ENCODE data around the gene HEXD.
"Not testable (repeated sequence)": the region's sequence is repeated elsewhere in the genome, so short reads cannot be mapped to it uniquely, and the experiment has no call there.

The HEXD gene

DNA sequence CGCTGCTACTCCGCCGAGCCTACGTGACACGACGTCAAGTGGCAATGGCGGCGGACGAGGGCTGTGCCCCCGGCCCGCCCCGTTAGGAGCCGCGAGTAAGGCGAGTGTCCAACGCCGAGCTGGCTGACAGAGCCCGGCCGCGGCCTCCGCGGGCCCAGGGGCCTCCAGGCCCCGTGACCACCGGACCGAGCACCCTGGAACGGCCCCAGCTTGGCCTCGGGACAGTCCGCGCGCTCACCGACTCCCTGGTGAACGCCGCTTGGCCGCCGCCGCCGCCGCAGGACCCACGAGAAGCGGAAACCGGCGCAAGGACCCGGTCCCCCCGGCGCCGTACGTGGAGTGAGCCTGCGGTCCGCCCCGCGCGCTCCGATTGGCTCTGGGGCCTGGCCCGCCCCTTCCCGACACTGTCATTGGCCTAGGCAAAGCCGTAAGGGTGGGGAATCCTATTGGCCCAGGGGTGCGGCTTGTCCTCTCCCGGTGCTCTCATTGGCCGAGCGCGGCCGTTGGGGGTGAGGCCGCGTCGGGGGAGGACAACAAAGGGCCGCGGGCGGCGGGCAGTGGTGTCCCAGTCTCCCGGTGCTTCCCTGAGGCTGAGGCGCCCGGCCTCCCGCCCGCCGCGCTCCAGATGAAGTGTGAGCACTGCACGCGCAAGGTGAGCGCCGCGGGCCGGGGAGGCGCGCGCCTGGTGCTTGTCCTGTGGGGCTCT lies 40.2 kb downstream of the HEXD start, which contains the start of gene NARF:
TSS of gene NARF (plus strand) at position 563 of the 706 bp plus-strand sequence. CDS start at position 626, 63 bp downstream.
- Mint-ChIP-seq H3K27me3 (no peaks in the 10 kb centered on the region), H3K36me3 (ENCODE audit: low read depth) (peaks cover 6% of the 10 kb centered on the region), H3K9me3 (no peaks in the 10 kb centered on the region), H3K27ac (peak within 1 kb of the TSS; percentile 91), H3K4me3 (peak within 1 kb of the TSS; percentile 79), H3K4me1 (peaks cover 23% of the 10 kb centered on the region)
- DNase-seq (peak; percentile 95), ATAC-seq (peak; percentile 99)

DNA sequence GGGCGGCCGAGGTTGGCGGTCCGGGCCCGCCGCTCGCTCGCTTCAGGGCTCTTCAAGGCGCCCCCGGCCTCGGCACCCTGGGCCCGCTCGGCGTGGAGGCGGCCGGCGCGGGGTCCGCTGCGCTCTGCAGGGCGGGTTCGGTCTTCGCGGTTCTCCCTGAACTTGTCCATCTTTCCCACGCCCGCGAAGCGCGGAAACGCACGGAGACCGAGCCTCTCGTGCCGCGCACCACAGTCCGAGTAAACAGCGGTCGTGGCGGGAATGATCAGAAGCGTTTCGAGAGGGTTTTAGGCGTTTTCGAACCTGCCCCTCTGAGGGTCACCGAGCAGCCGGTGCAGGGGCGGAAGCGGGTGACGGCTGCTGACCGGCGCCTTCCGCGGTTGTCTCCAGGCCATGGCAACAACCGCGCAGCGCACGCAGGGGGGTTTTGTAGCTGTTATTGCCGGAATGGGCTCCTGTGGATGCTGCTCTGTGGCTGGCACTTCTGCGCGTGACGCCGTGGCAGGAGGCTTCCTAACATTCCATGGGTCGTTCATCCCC lies 40.8 kb downstream of the HEXD start:
- DNase-seq: peak; percentile 27
- peak overlapping the region; percentile 79 for H3K4me3 Mint-ChIP-seq
- no peaks in the 10 kb centered on the region for H3K27me3 Mint-ChIP-seq
- H3K36me3 Mint-ChIP-seq (ENCODE audit: low read depth): peaks cover 6% of the 10 kb centered on the region
- peaks cover 23% of the 10 kb centered on the region for H3K4me1 Mint-ChIP-seq
- no peaks in the 10 kb centered on the region for H3K9me3 Mint-ChIP-seq
- ATAC-seq: no peak
- H3K27ac Mint-ChIP-seq: peak overlapping the region; percentile 73

GRCh38 chr17:82459936-82460335 lies 41.8 kb downstream of the HEXD start:
- not testable (repeated sequence) for H3K27ac Mint-ChIP-seq; H3K27me3 Mint-ChIP-seq; H3K9me3 Mint-ChIP-seq; H3K36me3 Mint-ChIP-seq (ENCODE audit: low read depth); H3K4me3 Mint-ChIP-seq; ATAC-seq; DNase-seq
- peaks cover 23% of the 10 kb centered on the region for H3K4me1 Mint-ChIP-seq

DNA sequence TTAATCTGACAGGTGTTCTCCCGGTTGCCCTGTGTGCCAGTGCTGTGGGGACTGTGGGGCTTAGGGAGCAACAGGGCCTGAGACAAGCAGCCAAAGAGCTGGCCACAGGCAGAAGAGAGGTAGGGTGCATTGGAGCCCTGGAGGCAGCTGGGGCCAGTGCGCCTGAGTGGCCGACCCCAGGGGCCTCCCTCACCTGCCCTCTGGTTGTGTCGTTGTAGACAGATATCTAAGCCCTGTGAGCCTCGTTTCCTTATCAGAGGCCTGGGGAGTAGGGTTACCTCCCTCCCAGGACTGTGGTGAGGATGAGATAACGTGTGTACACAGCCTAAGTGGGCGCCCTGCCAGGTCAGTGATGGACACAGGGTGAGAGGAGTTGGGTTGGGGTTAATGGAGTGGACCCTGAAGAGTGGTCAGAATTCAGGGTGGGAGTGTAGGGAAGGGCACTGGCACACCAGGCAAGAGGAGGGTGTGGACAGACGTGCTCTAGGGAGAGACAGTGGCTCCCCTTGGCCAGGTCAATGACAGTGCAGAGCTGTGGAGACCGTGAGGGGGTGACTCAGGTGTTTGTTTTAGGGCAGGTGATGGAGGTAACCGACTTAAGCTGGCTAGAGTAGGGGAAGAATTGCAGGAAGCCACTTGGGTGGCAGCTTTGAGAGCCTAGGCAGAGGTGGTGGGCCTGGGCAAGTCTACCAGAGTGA lies 43.8 kb downstream of the HEXD start:
- H3K4me3 Mint-ChIP-seq: no peak overlapping the region
- H3K27ac Mint-ChIP-seq: no peak overlapping the region
- ATAC-seq (no peak), DNase-seq (no peak)
- H3K4me1 Mint-ChIP-seq: peaks cover 19% of the 10 kb centered on the region
- no peaks in the 10 kb centered on the region for H3K27me3 Mint-ChIP-seq
- no peaks in the 10 kb centered on the region for H3K9me3 Mint-ChIP-seq
- peaks cover 9% of the 10 kb centered on the region for H3K36me3 Mint-ChIP-seq (ENCODE audit: low read depth)

DNA sequence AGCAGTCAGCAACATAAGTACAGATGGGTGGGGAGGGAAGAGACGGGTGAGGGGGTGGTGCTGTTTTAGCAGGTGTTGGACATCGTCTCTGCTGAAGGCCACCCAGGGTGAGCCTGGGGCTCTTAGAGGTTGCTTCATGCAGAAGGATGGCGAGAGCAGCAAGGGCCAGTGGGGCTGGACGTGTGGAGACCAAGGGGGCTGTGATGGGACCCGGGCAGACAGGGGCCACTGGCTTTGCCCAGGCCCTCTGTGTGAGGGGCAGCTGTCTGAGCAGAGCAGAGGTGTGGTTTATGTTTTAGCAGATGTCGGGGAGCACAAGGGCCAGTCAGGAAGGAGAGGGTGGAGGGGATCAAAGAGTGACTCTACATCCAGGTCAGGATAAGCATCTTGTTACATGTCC lies 45.2 kb downstream of the HEXD start:
- Mint-ChIP-seq H3K27ac (no peak overlapping the region), H3K4me1 (peaks cover 8% of the 10 kb centered on the region), H3K9me3 (no peaks in the 10 kb centered on the region), H3K4me3 (no peak overlapping the region), H3K27me3 (no peaks in the 10 kb centered on the region), H3K36me3 (ENCODE audit: low read depth) (peaks cover 9% of the 10 kb centered on the region)
- ATAC-seq: no peak
- DNase-seq: no peak

GRCh38 chr17:82463925-82464566 lies 45.9 kb downstream of the HEXD start:
- H3K27ac Mint-ChIP-seq: no peak overlapping the region

GRCh38 chr17:82464567-82464929 lies 46.4 kb downstream of the HEXD start:
- peaks cover 17% of the 10 kb centered on the region for H3K36me3 Mint-ChIP-seq (ENCODE audit: low read depth)
- H3K4me1 Mint-ChIP-seq: peaks cover 2% of the 10 kb centered on the region
- H3K27me3 Mint-ChIP-seq: no peaks in the 10 kb centered on the region
- no peaks in the 10 kb centered on the region for H3K9me3 Mint-ChIP-seq
- H3K4me3 Mint-ChIP-seq: no peak overlapping the region
- no peak for DNase-seq
- no peak overlapping the region for H3K27ac Mint-ChIP-seq
- no peak for ATAC-seq

More at GRCh38 chr17:82463925-82464566, 45.9 kb downstream of the HEXD start:
- H3K4me1 Mint-ChIP-seq: peaks cover 7% of the 10 kb centered on the region
- no peaks in the 10 kb centered on the region for H3K9me3 Mint-ChIP-seq
- ATAC-seq (no peak), DNase-seq (no peak)
- H3K4me3 Mint-ChIP-seq: no peak overlapping the region
- H3K36me3 Mint-ChIP-seq (ENCODE audit: low read depth): peaks cover 14% of the 10 kb centered on the region
- H3K27me3 Mint-ChIP-seq: no peaks in the 10 kb centered on the region

DNA sequence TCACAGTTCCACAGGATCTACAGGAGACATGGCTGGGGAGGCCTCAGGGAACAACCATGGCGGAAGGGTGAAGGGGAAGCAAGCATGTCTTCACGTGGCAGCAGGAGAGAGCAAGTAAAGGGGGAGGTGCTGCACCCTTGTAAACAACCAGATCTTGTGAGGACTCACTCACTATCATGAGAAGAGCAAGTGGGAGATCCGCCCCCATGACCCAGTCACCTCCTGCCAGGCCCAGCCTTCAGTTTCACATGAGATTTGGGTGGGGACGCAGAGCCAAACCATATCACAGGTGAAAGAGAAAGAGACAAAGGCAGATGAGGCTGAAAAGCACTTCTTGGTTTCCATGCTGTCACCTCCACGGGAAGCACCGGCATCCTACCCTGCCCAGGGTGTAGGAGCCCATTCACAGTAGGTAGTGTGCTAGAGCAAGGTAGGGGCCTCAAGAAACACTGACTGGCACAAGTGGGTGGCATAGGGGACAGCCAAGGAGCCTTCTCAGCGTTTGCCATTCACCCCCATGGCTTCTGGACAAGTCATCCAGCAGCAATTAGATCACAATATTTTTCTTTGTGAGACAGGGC lies 47.0 kb downstream of the HEXD start:
- no peaks in the 10 kb centered on the region for H3K4me1 Mint-ChIP-seq
- no peak overlapping the region for H3K4me3 Mint-ChIP-seq
- no peak overlapping the region for H3K27ac Mint-ChIP-seq
- H3K27me3 Mint-ChIP-seq: no peaks in the 10 kb centered on the region
- H3K36me3 Mint-ChIP-seq (ENCODE audit: low read depth): peaks cover 20% of the 10 kb centered on the region
- no peaks in the 10 kb centered on the region for H3K9me3 Mint-ChIP-seq
- DNase-seq (no peak), ATAC-seq (no peak)

GRCh38 chr17:82468692-82469091 lies 50.5 kb downstream of the HEXD start:
- peak overlapping the region; percentile 12 for H3K27ac Mint-ChIP-seq
- no peak overlapping the region for H3K4me3 Mint-ChIP-seq
- H3K9me3 Mint-ChIP-seq: no peaks in the 10 kb centered on the region
- H3K4me1 Mint-ChIP-seq: no peaks in the 10 kb centered on the region
- H3K27me3 Mint-ChIP-seq: no peaks in the 10 kb centered on the region
- peaks cover 19% of the 10 kb centered on the region for H3K36me3 Mint-ChIP-seq (ENCODE audit: low read depth)
- ATAC-seq: no peak
- no peak for DNase-seq

GRCh38 chr17:82470065-82470464 lies 51.9 kb downstream of the HEXD start:
- Mint-ChIP-seq H3K36me3 (ENCODE audit: low read depth) (peaks cover 16% of the 10 kb centered on the region), H3K27ac (no peak overlapping the region), H3K27me3 (no peaks in the 10 kb centered on the region), H3K4me1 (no peaks in the 10 kb centered on the region), H3K4me3 (no peak overlapping the region), H3K9me3 (no peaks in the 10 kb centered on the region)
- no peak for ATAC-seq
- no peak for DNase-seq

- peaks cover 10% of the 10 kb centered on the region for H3K36me3 Mint-ChIP-seq (ENCODE audit: low read depth)
- no peak for ATAC-seq
- no peak overlapping the region for H3K27ac Mint-ChIP-seq
Measured at GRCh38 chr17:82474223-82475010, 56.3 kb downstream of the HEXD start.

GRCh38 chr17:82475458-82475857 lies 57.3 kb downstream of the HEXD start:
- DNase-seq (no peak), ATAC-seq (no peak)
- H3K27ac Mint-ChIP-seq: no peak overlapping the region
- no peaks in the 10 kb centered on the region for H3K27me3 Mint-ChIP-seq
- peaks cover 7% of the 10 kb centered on the region for H3K36me3 Mint-ChIP-seq (ENCODE audit: low read depth)
- H3K4me1 Mint-ChIP-seq: peaks cover 3% of the 10 kb centered on the region
- H3K9me3 Mint-ChIP-seq: no peaks in the 10 kb centered on the region
- H3K4me3 Mint-ChIP-seq: no peak overlapping the region

More at GRCh38 chr17:82474223-82475010, 56.3 kb downstream of the HEXD start:
- H3K27me3 Mint-ChIP-seq: no peaks in the 10 kb centered on the region
- H3K4me3 Mint-ChIP-seq: no peak overlapping the region
- DNase-seq: no peak
- H3K4me1 Mint-ChIP-seq: peaks cover 3% of the 10 kb centered on the region
- no peaks in the 10 kb centered on the region for H3K9me3 Mint-ChIP-seq

- ATAC-seq (no peak), DNase-seq (no peak)
- Mint-ChIP-seq H3K4me3 (no peak overlapping the region), H3K4me1 (peaks cover 3% of the 10 kb centered on the region), H3K9me3 (no peaks in the 10 kb centered on the region), H3K27me3 (no peaks in the 10 kb centered on the region), H3K36me3 (ENCODE audit: low read depth) (peaks cover 3% of the 10 kb centered on the region), H3K27ac (no peak overlapping the region)
Measured at GRCh38 chr17:82477934-82478333, 59.8 kb downstream of the HEXD start.

GRCh38 chr17:82479602-82480001 lies 61.5 kb downstream of the HEXD start:
- ATAC-seq: no peak
- Mint-ChIP-seq H3K27ac (no peak overlapping the region), H3K9me3 (no peaks in the 10 kb centered on the region)

More at GRCh38 chr17:82479602-82480001, 61.5 kb downstream of the HEXD start:
- Mint-ChIP-seq H3K4me3 (no peak overlapping the region), H3K4me1 (peaks cover 3% of the 10 kb centered on the region), H3K27me3 (no peaks in the 10 kb centered on the region), H3K36me3 (ENCODE audit: low read depth) (peaks cover 5% of the 10 kb centered on the region)
- no peak for DNase-seq

All from activated naive CD8-positive, alpha-beta T cell treated with anti-CD3 and anti-CD28 coated beads, Interleukin-2, amount 50 U/mL, for 24 hours (primary cell).